HT-29 (cell line): ENCODE measurements around the gene MCTP2. TPM values are rescaled to one million over a fixed set of nuclear protein-coding genes. Genes with fewer than 3 reads are reported as not detected.

Experiments used
- DNase-seq: peaks from one replicate; pipeline ENCODE4 v3.0.0-alpha.2; 2015; ENCODE audit warnings: low spot score
- total RNA-seq: library from RNA; depleted of rRNA; stranded (reverse); fragments of >200 nt; shearing (Covaris generic); gene quantifications from 2 replicates; pipeline ENCODE4 v1.2.3, GENCODE V29; 2014

Gene MCTP2
- total RNA-seq, 1 experiment from 2014 or later, result 20.0 TPM

- no peak for DNase-seq
These were observed 30.8 kb downstream of the MCTP2 start for GRCh38 chr15:94262201-94262600.

DNA sequence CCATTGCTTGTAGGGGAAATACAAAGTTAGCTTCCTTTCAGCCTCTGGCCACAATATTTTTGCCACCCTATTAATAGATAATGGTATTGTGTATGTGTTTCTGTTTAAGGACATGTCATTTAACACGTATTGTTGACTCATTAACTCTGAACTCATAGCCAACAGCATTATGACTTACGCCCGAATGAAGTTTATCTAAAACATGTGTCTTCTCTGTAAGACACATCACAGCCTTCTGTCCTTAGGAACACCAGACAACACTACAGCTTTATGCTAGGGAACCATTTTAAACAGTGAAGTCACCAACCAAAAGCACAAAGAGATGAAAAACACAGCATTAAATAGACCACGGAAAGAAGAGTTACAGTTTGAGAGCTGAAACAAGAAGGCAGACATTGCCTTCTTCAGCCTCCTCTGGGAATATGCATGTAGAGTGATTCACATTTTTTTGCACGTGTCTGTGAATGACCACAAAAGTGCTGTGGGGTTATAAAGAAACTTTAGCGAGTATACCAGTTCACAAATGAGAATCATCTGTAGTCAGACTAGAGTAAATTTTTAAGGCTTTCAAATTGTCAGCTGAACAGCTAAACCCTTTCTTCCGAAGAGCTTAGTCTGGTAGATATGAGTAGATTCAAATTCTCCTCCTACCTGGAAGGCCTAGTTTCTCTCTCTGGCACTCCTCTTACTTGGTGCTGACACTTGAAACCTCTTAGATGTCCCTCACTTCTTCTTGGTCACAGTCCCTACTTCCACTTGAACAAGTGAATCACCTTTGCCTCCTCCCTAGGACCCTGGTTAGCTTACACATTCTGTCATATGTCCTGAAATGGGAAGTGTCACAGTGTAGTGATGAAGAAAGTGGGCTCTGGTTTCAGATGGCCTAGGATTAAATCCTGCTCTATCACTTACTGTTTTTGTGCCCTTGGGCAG, 32.2 kb downstream of the MCTP2 start:
- no peak for DNase-seq

GRCh38 chr15:94265009-94265408, 33.6 kb downstream of the MCTP2 start:
- DNase-seq, result no peak

DNA sequence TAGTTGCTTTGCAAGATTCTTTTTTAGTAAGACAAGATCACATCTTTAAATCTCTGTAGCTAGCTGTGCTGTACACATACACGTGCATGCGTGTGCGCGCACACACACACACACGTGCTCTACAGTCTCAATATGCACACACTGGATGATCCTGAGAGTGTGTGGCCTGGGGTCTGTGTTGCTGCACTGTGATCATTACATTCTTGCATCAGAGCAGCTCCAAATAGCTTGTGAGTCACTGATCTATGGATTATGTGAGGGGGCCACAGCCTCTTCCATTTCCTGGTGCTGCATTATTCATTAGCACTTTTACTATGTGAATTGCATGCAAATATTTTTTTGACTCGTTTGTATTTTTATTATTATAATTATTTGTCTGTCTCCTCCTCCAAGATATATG, 34.6 kb downstream of the MCTP2 start:
- no peak for DNase-seq

- DNase-seq, result no peak
These were observed 35.4 kb downstream of the MCTP2 start for GRCh38 chr15:94266789-94267188.

- no peak for DNase-seq
These were observed 38.6 kb downstream of the MCTP2 start for GRCh38 chr15:94269954-94270353.

DNA sequence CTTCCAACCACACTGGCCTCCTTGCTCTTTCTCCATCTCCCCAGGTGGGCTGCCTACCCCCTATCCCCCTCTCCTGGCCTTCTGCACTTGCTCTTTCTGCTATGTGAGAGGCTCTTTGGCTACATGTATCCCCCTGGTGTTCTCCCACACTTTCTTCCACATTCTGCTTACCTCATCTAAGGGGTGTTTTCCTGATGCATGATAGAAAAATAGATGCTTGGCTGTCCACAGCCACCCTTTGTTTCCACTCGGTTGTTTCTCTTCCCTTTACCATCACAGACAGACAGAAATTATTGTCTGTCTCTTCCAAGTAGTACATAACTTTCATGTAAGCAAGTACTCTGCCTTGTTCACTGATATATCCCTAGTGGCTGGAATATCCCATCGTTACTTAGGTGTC, 39.2 kb downstream of the MCTP2 start:
- DNase-seq, result no peak

- DNase-seq, result no peak
These were observed 41.0 kb downstream of the MCTP2 start for GRCh38 chr15:94272251-94272898.

- DNase-seq, result no peak
These were observed 42.5 kb downstream of the MCTP2 start for GRCh38 chr15:94273826-94274225.

- DNase-seq, result no peak
These were observed 43.4 kb downstream of the MCTP2 start for GRCh38 chr15:94274745-94275144.

GRCh38 chr15:94277485-94277884, 46.1 kb downstream of the MCTP2 start:
- no peak for DNase-seq

DNA sequence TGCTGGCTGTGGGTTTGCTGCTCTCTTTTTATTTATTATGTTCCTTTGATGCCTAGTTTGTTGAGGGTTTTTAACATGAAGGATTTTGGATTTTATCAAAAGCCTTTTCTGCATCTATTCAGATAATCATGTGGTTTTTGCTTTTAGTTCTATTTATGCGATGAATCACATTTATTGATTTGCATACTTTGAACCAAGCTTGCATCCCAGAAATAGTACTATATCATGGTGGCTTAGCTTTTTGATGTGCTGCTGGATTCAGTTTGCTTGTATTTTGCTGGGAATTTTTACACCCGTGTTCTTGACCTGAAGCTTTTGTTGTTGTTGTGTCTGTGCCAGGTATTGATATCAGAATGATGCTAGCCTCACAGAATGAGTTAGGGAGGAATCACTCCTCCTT, 48.4 kb downstream of the MCTP2 start:
- no peak for DNase-seq

DNA sequence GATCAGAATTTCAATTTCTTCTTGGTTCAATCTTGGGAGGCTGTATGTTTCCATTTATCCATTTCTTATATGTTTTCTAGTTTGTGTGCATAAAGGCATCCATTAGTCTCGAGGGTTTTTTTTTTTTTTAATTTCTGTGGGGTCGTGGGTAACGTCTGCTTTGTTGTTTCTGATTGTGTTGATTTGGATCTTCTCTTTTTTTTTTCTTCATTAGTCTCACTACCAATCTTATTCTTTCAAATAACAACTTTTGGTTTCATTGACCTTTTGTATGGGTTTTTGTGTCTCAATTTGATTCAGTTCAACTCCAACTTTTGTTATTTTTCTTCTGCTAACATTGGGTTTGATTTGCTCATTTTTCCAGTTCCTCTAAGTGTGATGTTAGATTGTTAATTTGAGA, 48.9 kb downstream of the MCTP2 start:
- no peak for DNase-seq

GRCh38 chr15:94282269-94283250, 51.2 kb downstream of the MCTP2 start:
- DNase-seq, result no peak

DNA sequence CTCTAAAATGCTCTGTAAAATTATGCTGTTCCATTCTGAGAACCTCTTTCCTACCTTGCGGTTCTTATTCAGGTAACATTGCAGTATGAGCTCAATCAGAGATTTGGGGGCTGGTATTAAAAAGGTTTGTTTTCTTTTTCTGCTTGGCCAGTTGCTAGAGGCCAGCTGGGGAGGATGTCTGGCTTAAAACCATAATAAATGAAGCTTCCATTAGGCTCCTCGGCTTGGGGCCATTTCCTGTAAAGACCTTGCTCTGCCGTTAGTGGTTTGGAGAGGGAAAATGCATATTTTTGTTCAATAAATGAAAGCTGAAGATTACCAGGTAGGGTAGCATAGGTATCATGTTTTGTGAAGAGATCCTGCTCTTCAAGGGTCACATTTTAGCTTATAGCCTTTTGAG, 55.2 kb downstream of the MCTP2 start:
- no peak for DNase-seq

DNA sequence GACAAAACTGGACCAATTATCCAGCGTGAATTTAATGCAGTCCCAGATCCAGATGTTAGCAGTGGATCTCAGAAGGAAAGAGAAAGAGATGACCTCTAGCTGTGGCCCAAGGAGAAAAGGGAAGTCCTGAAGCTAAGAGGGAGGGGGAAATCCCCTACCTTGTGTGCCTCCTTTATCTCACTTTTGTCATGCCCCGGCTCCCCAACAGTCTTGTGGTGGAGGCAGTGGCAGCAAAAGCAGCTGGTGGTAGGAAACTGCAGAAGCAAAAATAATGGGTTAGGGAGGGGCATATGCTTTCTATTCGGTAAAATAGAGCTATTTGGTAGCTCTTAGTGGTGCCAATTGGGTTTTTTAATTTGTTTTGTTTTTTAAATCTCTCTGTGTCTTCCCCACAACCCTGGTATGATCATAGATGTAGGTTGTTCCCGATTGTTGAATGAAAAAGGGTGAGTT, 56.5 kb downstream of the MCTP2 start:
- no peak for DNase-seq

DNA sequence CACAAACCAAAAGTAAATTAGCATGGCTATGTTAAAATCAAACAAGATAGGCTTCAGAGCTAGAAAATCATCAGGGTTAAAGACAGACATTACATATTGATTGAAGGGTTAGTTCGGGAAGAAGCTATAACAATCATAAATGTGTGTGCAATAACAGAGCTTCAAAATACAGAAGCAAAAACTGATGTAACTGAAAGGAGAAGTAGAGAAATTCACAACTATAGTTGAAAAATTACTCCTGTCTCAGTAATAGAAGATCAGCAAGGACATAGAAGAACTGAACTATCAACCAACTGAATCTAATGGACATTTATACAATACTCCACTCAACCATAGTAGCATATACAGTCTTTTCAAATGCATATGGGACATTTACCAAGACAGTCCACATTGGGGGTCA, 59.4 kb downstream of the MCTP2 start:
- no peak for DNase-seq

- DNase-seq, result peak; percentile 13
These were observed 62.3 kb downstream of the MCTP2 start for GRCh38 chr15:94293411-94294402.

DNA sequence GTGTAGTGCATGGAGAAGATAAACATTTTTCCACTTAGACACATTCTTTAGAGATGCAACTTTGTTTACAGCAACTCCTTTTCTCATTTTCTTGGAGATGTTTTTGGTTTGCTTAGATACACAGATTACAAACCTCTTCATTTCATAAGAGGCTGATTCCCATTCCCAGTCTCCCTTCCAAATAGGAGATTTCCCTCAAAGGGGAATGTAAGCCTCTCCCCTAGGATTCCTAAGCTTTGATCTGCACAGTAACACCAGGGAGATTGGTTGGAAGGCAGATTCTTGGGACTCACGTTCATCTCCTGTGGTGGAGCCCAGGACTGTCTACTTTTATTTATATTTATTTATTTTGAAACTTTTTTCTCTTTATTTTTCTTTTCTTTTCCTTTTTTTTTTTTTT, 63.2 kb downstream of the MCTP2 start:
- DNase-seq, result no peak

DNA sequence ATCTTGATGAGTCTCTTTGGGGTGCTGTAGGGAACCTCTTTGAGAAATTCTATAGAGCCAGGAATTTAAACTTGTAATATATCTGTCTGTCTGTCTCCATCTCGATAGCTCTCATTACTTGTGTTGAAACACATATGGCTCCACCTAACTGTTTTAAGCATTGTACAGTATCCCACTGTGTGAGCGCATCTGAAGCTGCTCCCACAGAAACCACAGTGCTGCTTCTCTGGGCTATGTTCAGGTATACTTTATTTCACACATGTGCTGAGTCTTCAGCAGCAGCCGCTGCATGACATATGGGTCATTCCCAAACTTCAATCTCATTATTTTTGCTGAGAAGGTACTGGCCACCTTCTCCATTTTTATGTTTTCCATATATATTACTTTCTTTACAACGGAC, 63.9 kb downstream of the MCTP2 start:
- DNase-seq, result no peak

GRCh38 chr15:94296717-94297116, 65.4 kb downstream of the MCTP2 start:
- DNase-seq, result no peak
